Immature natural killer cell (primary cell): ENCODE results near the gene THUMPD1. TPM values are rescaled to one million over a fixed set of nuclear protein-coding genes. Genes with fewer than 3 reads are reported as not detected.
"Not testable (repeated sequence)": the region's sequence is repeated elsewhere in the genome, so short reads cannot be mapped to it uniquely, and the experiment has no call there.

Source experiments
- DNase-seq, 3 donors: peaks; one replicate each; pipeline ENCODE4 v3.0.0; 2022; ENCODE audit warnings: mixed read lengths in 1 of 3
- H3K27ac Mint-ChIP-seq, 6 donors: one replicate each; pipeline ENCODE4 v1.8.0; 2020; ENCODE audit warnings: mixed read lengths in 6 of 6, mild to moderate bottlenecking in 5 of 6, inconsistent platforms in 4 of 6, moderate library complexity in 3 of 6
- H3K27me3 Mint-ChIP-seq, 3 donors: one replicate each; pipeline ENCODE4 v1.8.0; 2020 to 2021; ENCODE audit warnings: low read depth in 3 of 3, mild to moderate bottlenecking in 3 of 3, mixed read lengths in 3 of 3, moderate library complexity in 3 of 3, inconsistent platforms in 1 of 3
- H3K36me3 Mint-ChIP-seq, 3 donors: one replicate each; pipeline ENCODE4 v1.8.0; 2020; ENCODE audit warnings: mixed read lengths in 3 of 3, inconsistent platforms in 2 of 3, mild to moderate bottlenecking in 2 of 3
- H3K4me1 Mint-ChIP-seq, 2 donors: one replicate each; pipeline ENCODE4 v1.8.0; 2020; ENCODE audit warnings: inconsistent platforms in 2 of 2, mild to moderate bottlenecking in 2 of 2, mixed read lengths in 2 of 2, moderate library complexity in 1 of 2
- H3K4me3 Mint-ChIP-seq, 5 donors: one replicate each; pipeline ENCODE4 v1.8.0; 2020; ENCODE audit warnings: mild to moderate bottlenecking in 5 of 5, mixed read lengths in 5 of 5, inconsistent platforms in 3 of 5, moderate library complexity in 3 of 5
- H3K9me3 Mint-ChIP-seq, 6 donors: one replicate each; pipeline ENCODE4 v1.8.0; 2020; ENCODE audit warnings: mild to moderate bottlenecking in 6 of 6, mixed read lengths in 6 of 6, inconsistent platforms in 4 of 6, moderate library complexity in 3 of 6
- polyA plus RNA-seq, 3 donors: library from polyadenylated mRNA; unstranded; fragments of 300-500 nt; fragmentation: Illumina TruSeq; gene quantifications; one replicate each; pipeline ENCODE4 v1.2.3, GENCODE V29; 2021

The THUMPD1 gene
- polyA plus RNA-seq, 3 donors from 2014 or later, result 46.4 to 73.0 (median 48.3) TPM

DNA sequence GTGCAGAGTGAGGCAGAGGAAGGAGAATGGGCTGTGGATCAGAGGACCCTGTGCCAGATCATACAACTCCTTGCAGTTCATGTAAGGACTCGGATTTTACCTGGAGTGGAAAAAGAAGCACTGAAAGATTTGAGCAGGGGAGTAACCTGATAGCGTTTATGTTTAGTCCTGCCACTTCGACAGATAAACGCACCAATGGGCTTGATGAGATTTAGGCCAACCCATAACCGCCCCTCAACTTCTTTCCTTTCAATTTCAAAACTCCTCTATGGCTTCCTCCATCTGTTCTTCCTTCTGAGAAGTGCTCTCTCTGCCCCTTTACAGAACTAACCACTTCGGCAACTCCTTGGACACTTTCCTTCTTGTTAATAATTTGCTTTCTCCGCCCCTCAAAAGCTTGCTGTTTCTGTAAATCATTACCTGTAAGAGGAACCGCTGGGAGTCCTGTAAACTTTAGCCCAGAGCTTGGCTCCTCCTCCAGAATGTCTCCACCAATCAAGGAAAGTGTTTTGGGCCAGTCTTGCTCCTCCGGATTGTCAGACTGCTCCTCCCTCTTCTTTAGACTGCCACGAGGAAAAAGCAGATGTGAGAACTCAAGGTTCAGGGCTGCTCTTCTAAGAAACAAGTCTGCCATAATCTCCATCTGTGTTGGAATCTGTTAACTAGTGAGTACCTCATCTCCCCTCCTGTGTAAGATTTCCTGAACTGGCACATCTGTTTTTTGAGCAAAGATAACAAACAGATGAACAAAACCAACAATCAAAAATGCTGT lies 22.0 kb upstream of the THUMPD1 start, which contains the start of gene ACSM3:
Gene ACSM3, plus strand, starts transcription at position 554 of the 772 bp plus-strand sequence. CDS start 6,021 bp downstream, outside the sequence.
- H3K4me3 Mint-ChIP-seq, result peak within 1 kb of the TSS; percentile 94 to 99 (median 96)
- H3K27me3 Mint-ChIP-seq, result peaks cover 0 to 4% (median 1%) of the 10 kb centered on the region in 3 donors
- peaks cover 23 to 32% of the 10 kb centered on the region in 2 donors for H3K4me1 Mint-ChIP-seq

DNA sequence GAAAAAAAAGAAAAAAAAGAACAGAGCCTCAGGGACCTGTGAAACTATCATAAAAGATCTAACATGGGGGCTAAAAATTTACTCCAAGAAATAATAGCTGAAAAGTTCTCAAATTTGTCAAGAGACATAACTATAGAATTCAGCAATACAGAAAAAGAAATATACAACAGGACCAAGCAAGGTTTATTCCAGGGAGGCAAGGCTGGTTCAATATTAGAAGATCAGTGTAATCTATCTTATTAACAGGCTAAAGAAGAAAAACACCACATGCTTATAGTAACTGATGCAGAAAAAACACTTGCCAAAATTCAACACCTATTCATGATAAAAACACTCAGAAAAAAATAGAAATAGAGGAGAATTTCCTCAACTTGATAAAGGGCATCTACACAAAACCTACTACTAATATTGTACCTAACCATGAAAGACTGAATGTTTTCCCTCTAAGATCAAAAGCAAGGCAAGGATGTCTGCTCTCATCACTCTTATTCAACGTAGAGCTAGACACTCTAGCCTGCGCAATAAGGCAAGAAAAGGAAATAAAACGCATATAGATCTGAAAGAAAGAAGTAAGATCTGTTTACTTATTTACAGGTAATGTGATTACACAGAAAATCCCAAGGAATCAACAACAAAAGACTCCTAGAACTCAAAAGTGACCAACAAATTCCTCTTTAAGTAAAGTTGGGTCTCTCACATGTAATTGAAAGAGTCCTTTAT lies 20.9 kb upstream of the THUMPD1 start:
- H3K4me1 Mint-ChIP-seq, result peaks cover 23 to 32% of the 10 kb centered on the region in 2 donors
- peaks cover 0 to 4% (median 1%) of the 10 kb centered on the region in 3 donors for H3K27me3 Mint-ChIP-seq

More for the DNA sequence above, 22.0 kb upstream of the THUMPD1 start, which contains the start of gene ACSM3:
- H3K36me3 Mint-ChIP-seq, result peaks cover 13 to 17% (median 16%) of the 10 kb centered on the region in 3 donors
- peaks cover 0 to 13% (median 4%) of the 10 kb centered on the region in 6 donors for H3K9me3 Mint-ChIP-seq
- peak; percentile 77 to 79 (median 78) for DNase-seq
- peak within 1 kb of the TSS; percentile 91 to 97 (median 94) for H3K27ac Mint-ChIP-seq

DNA sequence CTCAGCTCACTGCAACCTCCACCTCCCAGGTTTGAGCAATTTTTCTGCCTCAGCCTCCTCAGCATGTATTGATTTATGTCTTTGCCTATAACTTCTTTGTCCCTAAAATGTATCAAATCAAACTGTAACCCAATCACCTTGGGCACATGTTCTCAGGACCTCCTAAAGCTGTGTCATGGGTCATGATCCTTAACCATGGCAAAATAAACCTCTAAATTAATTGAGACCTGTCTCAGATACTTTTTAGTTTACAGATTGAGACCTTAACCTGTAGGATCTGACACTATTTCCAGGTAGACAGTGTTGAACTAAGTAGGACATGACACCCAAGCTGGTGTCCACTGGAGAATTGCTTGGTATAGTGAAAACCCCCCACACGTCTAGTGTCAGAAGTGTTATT lies 19.6 kb upstream of the THUMPD1 start:
- H3K4me3 Mint-ChIP-seq, result peak overlapping the region in 3 of 5 donors; percentile 19 to 51 (median 31)
- peaks cover 13 to 17% (median 16%) of the 10 kb centered on the region in 3 donors for H3K36me3 Mint-ChIP-seq
- no peak overlapping the region for H3K27ac Mint-ChIP-seq
- no peak for DNase-seq
- H3K9me3 Mint-ChIP-seq, result peaks cover 0 to 16% (median 4%) of the 10 kb centered on the region in 6 donors
- H3K4me1 Mint-ChIP-seq, result peaks cover 23 to 32% of the 10 kb centered on the region in 2 donors
- peaks cover 0 to 3% (median 1%) of the 10 kb centered on the region in 3 donors for H3K27me3 Mint-ChIP-seq

More for the DNA sequence above, 20.9 kb upstream of the THUMPD1 start:
- H3K9me3 Mint-ChIP-seq, result peaks cover 0 to 16% (median 4%) of the 10 kb centered on the region in 6 donors
- no peak for DNase-seq
- peak overlapping the region; percentile 94 to 99 (median 96) for H3K4me3 Mint-ChIP-seq
- peak overlapping the region; percentile 91 to 97 (median 94) for H3K27ac Mint-ChIP-seq
- peaks cover 13 to 17% (median 16%) of the 10 kb centered on the region in 3 donors for H3K36me3 Mint-ChIP-seq

DNA sequence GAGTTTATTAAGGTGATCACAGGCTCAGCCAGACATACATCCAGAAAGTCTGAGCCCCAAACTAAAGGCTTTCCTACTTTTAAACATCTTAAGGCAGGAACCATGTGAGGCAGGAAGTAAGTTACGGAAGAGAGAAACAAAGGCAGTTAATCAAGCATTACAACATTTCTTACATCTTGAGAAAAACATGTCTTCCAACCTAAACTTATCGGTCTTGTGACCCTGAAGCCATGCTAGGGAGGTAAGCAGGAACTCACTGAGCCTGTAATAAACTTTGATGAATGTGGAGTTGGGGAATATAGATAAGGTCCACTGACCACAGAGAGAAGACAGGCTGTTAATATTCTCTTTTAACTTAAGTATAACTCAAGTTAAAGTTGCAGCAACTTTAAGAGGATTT lies 18.7 kb upstream of the THUMPD1 start:
- Mint-ChIP-seq H3K36me3 (peaks cover 13 to 17% (median 16%) of the 10 kb centered on the region in 3 donors), H3K4me1 (peaks cover 23 to 32% of the 10 kb centered on the region in 2 donors), H3K4me3 (no peak overlapping the region), H3K9me3 (peaks cover 0 to 16% (median 4%) of the 10 kb centered on the region in 6 donors), H3K27ac (no peak overlapping the region), H3K27me3 (peaks cover 0 to 2% (median 1%) of the 10 kb centered on the region in 3 donors)
- no peak for DNase-seq

DNA sequence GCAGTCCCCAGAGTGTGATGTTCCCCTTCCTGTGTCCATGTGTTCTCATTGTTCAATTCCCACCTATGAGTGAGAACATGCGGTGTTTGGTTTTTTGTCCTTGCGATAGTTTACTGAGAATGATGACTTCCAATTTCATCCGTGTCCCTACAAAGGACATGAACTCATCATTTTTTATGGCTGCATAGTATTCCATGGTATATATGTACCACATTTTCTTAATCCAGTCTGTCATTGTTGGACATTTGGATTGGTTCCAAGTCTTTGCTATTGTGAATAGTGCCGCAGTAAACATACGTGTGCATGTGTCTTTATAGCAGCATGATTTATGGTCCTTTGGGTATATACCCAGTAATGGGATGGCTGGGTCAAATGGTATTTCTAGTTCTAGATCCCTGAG lies 14.2 kb upstream of the THUMPD1 start:
- H3K27ac Mint-ChIP-seq, H3K4me3 Mint-ChIP-seq, H3K4me1 Mint-ChIP-seq, H3K27me3 Mint-ChIP-seq, DNase-seq: not testable (repeated sequence)
- peaks cover 0 to 28% (median 12%) of the 10 kb centered on the region in 6 donors for H3K9me3 Mint-ChIP-seq
- peaks cover 8 to 12% (median 10%) of the 10 kb centered on the region in 3 donors for H3K36me3 Mint-ChIP-seq

GRCh38 chr16:20755238-20755637 lies 13.6 kb upstream of the THUMPD1 start:
- Mint-ChIP-seq H3K27ac (no peak overlapping the region), H3K36me3 (peaks cover 7 to 8% (median 7%) of the 10 kb centered on the region in 3 donors), H3K4me3 (no peak overlapping the region), H3K27me3 (peaks cover 0 to 3% (median 0%) of the 10 kb centered on the region in 3 donors), H3K9me3 (peaks cover 0 to 25% (median 12%) of the 10 kb centered on the region in 6 donors), H3K4me1 (no peaks in the 10 kb centered on the region)
- DNase-seq, result no peak

- Mint-ChIP-seq H3K4me3 (no peak overlapping the region), H3K4me1 (no peaks in the 10 kb centered on the region), H3K27me3 (peaks cover 0 to 3% (median 0%) of the 10 kb centered on the region in 3 donors), H3K9me3 (peaks cover 0 to 19% (median 8%) of the 10 kb centered on the region in 6 donors), H3K27ac (no peak overlapping the region), H3K36me3 (no peaks in the 10 kb centered on the region)
- DNase-seq, result no peak
Measured at GRCh38 chr16:20753727-20754126, 12.1 kb upstream of the THUMPD1 start.

DNA sequence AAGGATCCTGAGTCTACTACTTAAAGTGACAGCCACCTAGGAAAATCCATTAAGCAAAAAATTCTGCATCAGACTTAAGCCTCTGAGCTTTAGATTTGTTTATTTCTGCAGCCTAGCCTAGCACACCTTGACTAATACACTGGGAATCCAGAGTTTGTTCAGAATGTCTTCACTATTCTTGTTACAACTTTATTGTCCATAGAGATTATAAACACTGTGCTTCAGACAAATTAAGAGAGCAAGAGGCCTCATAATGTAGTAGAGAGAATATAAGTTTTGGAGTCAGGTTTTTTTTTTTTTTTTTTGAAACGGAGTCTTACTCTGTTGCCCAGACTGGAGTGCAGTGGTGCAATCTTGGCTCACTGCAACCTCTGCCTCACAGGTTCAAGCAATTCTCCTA lies 8.9 kb upstream of the THUMPD1 start:
- Mint-ChIP-seq H3K4me1 (no peaks in the 10 kb centered on the region), H3K27me3 (peaks cover 0 to 3% (median 2%) of the 10 kb centered on the region in 3 donors), H3K4me3 (no peak overlapping the region), H3K27ac (no peak overlapping the region), H3K9me3 (peaks cover 2 to 29% (median 16%) of the 10 kb centered on the region in 6 donors), H3K36me3 (peaks cover 0 to 6% (median 6%) of the 10 kb centered on the region in 3 donors)
- DNase-seq, result no peak

- H3K27me3 Mint-ChIP-seq, result peaks cover 0 to 2% (median under 1%) of the 10 kb centered on the region in 3 donors
- H3K36me3 Mint-ChIP-seq, result peaks cover 0 to 6% (median 6%) of the 10 kb centered on the region in 3 donors
- no peak overlapping the region for H3K27ac Mint-ChIP-seq
- DNase-seq, result no peak
- no peak overlapping the region for H3K4me3 Mint-ChIP-seq
- H3K4me1 Mint-ChIP-seq, result no peaks in the 10 kb centered on the region
- peaks cover 2 to 23% (median 10%) of the 10 kb centered on the region in 6 donors for H3K9me3 Mint-ChIP-seq
Measured at GRCh38 chr16:20749474-20749873, 7.9 kb upstream of the THUMPD1 start.

- no peak overlapping the region for H3K27ac Mint-ChIP-seq
- peaks cover 0 to 15% (median 8%) of the 10 kb centered on the region in 6 donors for H3K9me3 Mint-ChIP-seq
- H3K4me1 Mint-ChIP-seq, result peaks cover 0 to under 1% of the 10 kb centered on the region in 2 donors
- H3K27me3 Mint-ChIP-seq, result peaks cover 0 to 4% (median 0%) of the 10 kb centered on the region in 3 donors
- DNase-seq, result no peak
- H3K36me3 Mint-ChIP-seq, result peaks cover 0 to 6% (median 6%) of the 10 kb centered on the region in 3 donors
- no peak overlapping the region for H3K4me3 Mint-ChIP-seq
Measured at GRCh38 chr16:20747030-20747816, 5.6 kb upstream of the THUMPD1 start.

DNA sequence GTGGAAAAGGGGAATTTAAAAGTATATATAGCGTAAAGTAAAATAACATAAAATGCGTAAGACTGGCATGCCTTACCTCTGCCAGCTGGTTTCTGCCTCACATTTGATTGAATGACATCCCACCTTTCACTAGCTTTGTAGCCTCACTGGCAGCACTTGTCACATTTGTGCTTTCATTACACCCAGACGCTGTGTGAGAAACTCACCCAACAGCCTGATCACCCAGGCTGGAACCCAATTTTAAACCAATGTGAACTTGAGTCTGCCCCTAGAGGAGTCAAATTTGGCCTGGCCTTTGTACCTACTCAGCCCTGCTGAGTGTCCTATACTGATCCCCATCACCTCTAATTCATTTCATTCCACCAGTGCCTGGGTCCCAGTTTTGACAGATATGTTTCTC lies 4.8 kb upstream of the THUMPD1 start:
- no peak for DNase-seq
- Mint-ChIP-seq H3K4me1 (peaks cover 6% of the 10 kb centered on the region in 2 donors), H3K27ac (no peak overlapping the region), H3K4me3 (no peak overlapping the region), H3K9me3 (peaks cover 0 to 15% (median 8%) of the 10 kb centered on the region in 6 donors), H3K36me3 (peaks cover 0 to 6% (median 6%) of the 10 kb centered on the region in 3 donors), H3K27me3 (peaks cover 4 to 11% (median 5%) of the 10 kb centered on the region in 3 donors)

DNA sequence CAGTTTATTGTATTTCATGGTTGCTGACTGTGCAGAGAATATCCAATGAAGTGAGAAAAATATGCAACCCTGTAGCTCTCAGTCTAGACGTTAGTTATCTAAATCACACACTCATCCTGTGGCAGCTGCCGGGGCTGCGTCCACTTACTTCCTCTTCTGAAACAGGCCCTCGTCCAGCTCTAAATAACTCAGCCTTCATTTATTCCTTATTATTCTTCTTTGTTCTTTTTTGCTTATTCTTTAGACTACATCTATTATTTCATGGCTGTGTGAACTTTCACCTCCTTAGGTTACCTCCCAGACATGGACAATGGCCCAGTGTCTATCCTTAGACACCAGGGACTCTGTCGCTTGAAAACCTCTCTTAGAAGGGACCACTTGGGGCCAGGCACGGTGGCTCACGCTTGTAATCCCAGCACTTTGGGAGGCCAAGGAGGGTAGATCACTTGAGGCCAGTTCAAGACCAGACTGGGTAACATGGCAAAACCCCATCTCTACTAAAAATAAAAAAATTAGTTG lies 3.4 kb upstream of the THUMPD1 start:
- Mint-ChIP-seq H3K4me1 (peaks cover 18 to 19% of the 10 kb centered on the region in 2 donors), H3K4me3 (no peak overlapping the region), H3K36me3 (peaks cover 0 to 6% (median 6%) of the 10 kb centered on the region in 3 donors), H3K27me3 (peaks cover 5 to 12% (median 8%) of the 10 kb centered on the region in 3 donors), H3K9me3 (peaks cover 0 to 15% (median 8%) of the 10 kb centered on the region in 6 donors), H3K27ac (peak overlapping the region in 1 of 6 donors; percentile 59)
- no peak for DNase-seq
